A673 (cell line): ENCODE measurements around the gene AKIRIN1. TPM values are rescaled to one million over a fixed set of nuclear protein-coding genes. Genes with fewer than 3 reads are reported as not detected.
"Not testable (repeated sequence)": the region's sequence is repeated elsewhere in the genome, so short reads cannot be mapped to it uniquely, and the experiment has no call there.

Experiments used
- BruUV-seq: library from RNA; stranded (reverse); fragments of 400-500 nt; replicated peaks from 2 replicates; lab custom pipeline; 2021; lab: Mats Ljungman, UMichigan
- CTCF ChIA-PET: fragments of 300-600 bp; sonication (Branson Sonifier 250); formaldehyde crosslinking; loops from one replicate; lab custom pipeline; 2022; ENCODE audit warnings: antibody characterized with exemption; lab: Charles Lee
- POLR2A ChIA-PET: fragments of 300-600 bp; sonication (Branson Sonifier 250); formaldehyde crosslinking; loops from one replicate; lab custom pipeline; 2022; ENCODE audit warnings: antibody characterized with exemption; ENCODE audit not compliant: low non-redundant PET; lab: Charles Lee
- DNase-seq: peaks from one replicate; pipeline ENCODE4 v3.0.0-alpha.2; 2015; ENCODE audit warnings: low spot score
- H3K27ac ChIP-seq: fragments of 200-600 bp; sonication (generic); 2 replicates; pipeline ENCODE4 v1.5.1; 2016; ENCODE audit warnings: mixed run types, low read depth, mild to moderate bottlenecking, mixed read lengths, antibody characterized with exemption, low read length; ENCODE audit not compliant: poor library complexity, severe bottlenecking
- H3K27me3 ChIP-seq: fragments of 200-600 bp; sonication (generic); replicated peaks from 2 replicates; pipeline ENCODE4 v1.6.1; 2017; ENCODE audit warnings: mixed run types, low read depth, mild to moderate bottlenecking, mixed read lengths, antibody characterized with exemption, low read length; ENCODE audit not compliant: insufficient read depth, poor library complexity
- H3K36me3 ChIP-seq: fragments of 200-600 bp; sonication (generic); 2 replicates; pipeline ENCODE4 v1.6.1; 2016; ENCODE audit warnings: mixed run types, mild to moderate bottlenecking, mixed read lengths, antibody characterized with exemption, low read length; ENCODE audit not compliant: insufficient read depth, poor library complexity, severe bottlenecking
- H3K4me1 ChIP-seq: fragments of 200-600 bp; sonication (generic); 2 replicates; pipeline ENCODE4 v1.6.1; 2017; ENCODE audit warnings: mixed run types, mild to moderate bottlenecking, mixed read lengths, antibody characterized with exemption, low read length; ENCODE audit not compliant: insufficient read depth, poor library complexity, severe bottlenecking
- H3K4me3 ChIP-seq: fragments of 200-600 bp; sonication (generic); 2 replicates; pipeline ENCODE4 v1.5.1; 2016; ENCODE audit warnings: low read depth, mixed run types, mild to moderate bottlenecking, mixed read lengths, low read length; ENCODE audit not compliant: poor library complexity, severe bottlenecking
- H3K9me3 ChIP-seq: fragments of 200-600 bp; sonication (generic); 2 replicates; pipeline ENCODE4 v1.6.1; 2016; ENCODE audit warnings: mixed run types, low read depth, mild to moderate bottlenecking, mixed read lengths, antibody characterized with exemption, low read length; ENCODE audit not compliant: poor library complexity, severe bottlenecking
- EZH2 ChIP-seq: fragments of 200-600 bp; sonication (generic); IDR thresholded peaks from 2 replicates; pipeline ENCODE4 v1.6.1; 2017; ENCODE audit warnings: borderline replicate concordance, low read depth, mild to moderate bottlenecking, mixed read lengths, antibody characterized with exemption, low read length; ENCODE audit not compliant: poor library complexity, severe bottlenecking
- intact Hi-C: fragments of 100-400 bp; cut with micrococcal nuclease; formaldehyde crosslinking; loops from one replicate; pipeline ENCODE4 v1.10.0; 2022; ENCODE audit not compliant: unreplicated experiment
- total RNA-seq: library from RNA; stranded (reverse); gene quantifications from 2 replicates; pipeline ENCODE4 v1.2.3, GENCODE V29; 2021
- TF ChIP-seq, protein P1 (sequence below): fragments of 300-800, 200-600 bp; sonication (generic); conservative IDR thresholded peaks from 2 replicates; pipeline ENCODE4 v1.5.1; 2017; ENCODE audit warnings: low read depth, mild to moderate bottlenecking, antibody characterized with exemption, low read length, moderate library complexity, mixed read lengths

Gene AKIRIN1
- total RNA-seq, 1 experiment from 2014 or later: 87.0 TPM

DNA sequence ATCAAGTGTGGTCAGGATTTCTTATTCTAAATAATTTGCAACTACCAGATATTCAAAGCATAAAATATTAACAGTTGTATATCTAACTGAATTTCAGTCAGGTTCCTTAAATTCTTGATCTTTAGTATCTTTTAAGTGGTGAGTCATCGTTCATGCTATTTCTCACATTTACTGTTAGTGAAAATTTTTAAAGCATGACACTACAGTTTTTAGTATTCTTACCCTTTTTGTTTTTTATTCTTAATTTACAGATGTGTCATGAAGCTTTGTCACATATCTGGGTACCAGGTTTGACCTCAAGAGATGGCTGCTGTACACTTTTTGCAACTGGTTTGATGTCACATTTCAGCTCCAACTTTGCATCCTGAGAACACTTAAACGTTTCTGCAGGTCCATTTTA, 12.7 kb downstream of the AKIRIN1 start:
- TF ChIP-seq, protein P1, sequence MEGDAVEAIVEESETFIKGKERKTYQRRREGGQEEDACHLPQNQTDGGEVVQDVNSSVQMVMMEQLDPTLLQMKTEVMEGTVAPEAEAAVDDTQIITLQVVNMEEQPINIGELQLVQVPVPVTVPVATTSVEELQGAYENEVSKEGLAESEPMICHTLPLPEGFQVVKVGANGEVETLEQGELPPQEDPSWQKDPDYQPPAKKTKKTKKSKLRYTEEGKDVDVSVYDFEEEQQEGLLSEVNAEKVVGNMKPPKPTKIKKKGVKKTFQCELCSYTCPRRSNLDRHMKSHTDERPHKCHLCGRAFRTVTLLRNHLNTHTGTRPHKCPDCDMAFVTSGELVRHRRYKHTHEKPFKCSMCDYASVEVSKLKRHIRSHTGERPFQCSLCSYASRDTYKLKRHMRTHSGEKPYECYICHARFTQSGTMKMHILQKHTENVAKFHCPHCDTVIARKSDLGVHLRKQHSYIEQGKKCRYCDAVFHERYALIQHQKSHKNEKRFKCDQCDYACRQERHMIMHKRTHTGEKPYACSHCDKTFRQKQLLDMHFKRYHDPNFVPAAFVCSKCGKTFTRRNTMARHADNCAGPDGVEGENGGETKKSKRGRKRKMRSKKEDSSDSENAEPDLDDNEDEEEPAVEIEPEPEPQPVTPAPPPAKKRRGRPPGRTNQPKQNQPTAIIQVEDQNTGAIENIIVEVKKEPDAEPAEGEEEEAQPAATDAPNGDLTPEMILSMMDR: no peak
- no peak for TF ChIP-seq EZH2
- peaks cover 98% of the 10 kb centered on the region for H3K36me3 ChIP-seq
- no peaks in the 10 kb centered on the region for H3K9me3 ChIP-seq
- intact Hi-C loops: no loop called here
- ChIA-PET CTCF (no interaction called here), POLR2A (no interaction called here)
- no TSS peak for BruUV-seq
- no peaks in the 10 kb centered on the region for H3K4me1 ChIP-seq
- H3K4me3 ChIP-seq: no peak overlapping the region
- H3K27me3 ChIP-seq: no peaks in the 10 kb centered on the region
- H3K27ac ChIP-seq: no peak overlapping the region
- no peak for DNase-seq

DNA sequence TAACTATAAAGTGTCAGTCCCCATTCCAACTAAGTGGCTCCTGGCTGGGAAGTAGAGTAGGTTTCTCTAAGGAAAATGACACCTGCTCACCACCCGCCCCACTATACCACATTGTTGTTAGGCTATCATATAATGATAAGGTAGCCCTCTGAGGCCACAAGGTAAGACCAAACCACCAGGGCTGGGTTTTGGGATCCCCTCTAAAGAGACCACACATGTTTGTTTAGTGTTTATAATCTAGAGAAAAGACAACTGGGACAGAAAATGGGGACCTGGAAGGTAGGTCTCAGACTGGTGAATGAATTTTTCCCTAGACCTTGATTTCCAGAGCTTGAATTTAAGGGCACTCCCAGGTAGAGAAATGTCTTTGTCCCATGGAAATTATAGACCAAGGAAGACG, 15.2 kb downstream of the AKIRIN1 start:
- POLR2A ChIA-PET: no interaction called here
- H3K36me3 ChIP-seq: peaks cover 83% of the 10 kb centered on the region

DNA sequence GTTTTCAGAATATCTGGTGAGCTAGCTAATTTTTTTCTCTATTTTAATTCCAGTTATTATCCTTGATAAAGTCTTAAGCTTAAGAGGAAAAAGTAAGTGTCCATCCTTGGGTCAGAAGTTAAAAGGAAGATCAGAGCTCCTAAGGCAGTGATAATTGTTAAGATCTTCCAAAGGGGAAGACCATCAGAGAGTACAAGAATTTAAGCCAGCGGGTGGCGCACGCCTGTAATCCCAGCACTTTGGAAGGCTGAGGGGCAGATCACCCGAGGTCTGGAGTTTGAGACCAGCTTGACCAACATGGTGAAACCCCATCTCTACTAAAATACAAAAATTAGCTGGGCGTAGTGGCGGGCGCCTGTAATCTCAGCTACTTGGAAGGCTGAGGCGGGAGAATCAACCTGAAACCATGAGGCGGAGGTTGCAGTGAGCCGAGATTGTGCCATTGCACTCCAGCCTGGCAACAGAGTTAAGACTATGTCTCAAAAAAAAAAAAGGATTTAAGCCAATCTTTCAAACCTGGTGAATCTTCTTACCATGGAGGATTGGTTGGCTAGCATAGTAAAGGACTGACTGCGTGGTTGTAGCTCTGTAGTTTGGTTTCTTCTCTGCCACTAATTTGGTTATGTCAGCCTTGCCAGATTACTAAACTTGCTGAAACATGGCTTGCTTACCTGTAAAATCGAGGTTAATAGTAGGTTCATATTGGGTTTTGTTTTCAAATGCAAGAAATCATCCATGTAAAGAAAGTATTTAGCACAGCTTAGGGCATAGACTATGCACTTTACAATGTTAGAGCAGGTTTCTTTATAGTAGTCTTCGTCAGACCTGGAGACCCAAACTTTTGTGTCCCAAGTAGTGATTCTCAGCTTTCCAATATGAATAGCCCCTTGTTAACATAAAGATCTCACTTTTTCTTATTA, 15.9 kb downstream of the AKIRIN1 start:
- TF ChIP-seq, protein P1: no peak
- no peak for TF ChIP-seq EZH2
- no peak overlapping the region for H3K27ac ChIP-seq
- intact Hi-C loops: no loop called here
- no TSS peak for BruUV-seq
- CTCF ChIA-PET: no interaction called here
- no peaks in the 10 kb centered on the region for H3K27me3 ChIP-seq
- no peaks in the 10 kb centered on the region for H3K4me1 ChIP-seq
- POLR2A ChIA-PET: no interaction called here
- no peak for DNase-seq
- no peaks in the 10 kb centered on the region for H3K9me3 ChIP-seq
- peaks cover 76% of the 10 kb centered on the region for H3K36me3 ChIP-seq
- no peak overlapping the region for H3K4me3 ChIP-seq

More for the DNA sequence above, 15.2 kb downstream of the AKIRIN1 start:
- Histone ChIP-seq H3K4me1 (no peaks in the 10 kb centered on the region), H3K27me3 (no peaks in the 10 kb centered on the region), H3K4me3 (no peak overlapping the region), H3K9me3 (no peaks in the 10 kb centered on the region), H3K27ac (no peak overlapping the region)
- CTCF ChIA-PET: no interaction called here
- DNase-seq: no peak
- TF ChIP-seq, protein P1: no peak
- no peak for TF ChIP-seq EZH2
- intact Hi-C loops: no loop called here
- BruUV-seq: no TSS peak

DNA sequence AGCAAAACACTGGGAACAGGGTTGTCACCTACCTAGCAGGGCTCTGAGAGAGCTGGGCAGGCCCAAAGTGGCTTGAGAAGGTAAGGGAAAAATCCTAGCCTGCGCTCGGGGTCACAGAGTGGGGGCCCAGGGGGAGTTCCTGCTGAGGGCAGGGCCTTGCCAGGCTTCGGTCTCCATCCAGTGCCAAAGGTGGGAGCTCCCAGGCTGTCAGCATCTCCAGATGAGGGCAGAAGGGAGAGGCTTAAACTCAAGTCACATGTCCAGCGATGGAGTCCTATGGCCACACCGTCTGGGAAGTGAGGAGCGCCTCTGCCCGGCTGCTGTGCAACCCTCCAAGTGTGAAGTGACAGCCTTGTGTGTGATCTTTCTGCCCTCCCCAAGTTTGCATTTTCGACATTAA, 23.9 kb downstream of the AKIRIN1 start:
- BruUV-seq, H3K4me1 ChIP-seq, POLR2A ChIA-PET, H3K4me3 ChIP-seq, H3K36me3 ChIP-seq, CTCF ChIA-PET, H3K9me3 ChIP-seq, H3K27me3 ChIP-seq, DNase-seq, intact Hi-C loops, H3K27ac ChIP-seq: not testable (repeated sequence)
